Measurements from ENCODE around the gene RNF217. TPM values are rescaled to one million over a fixed set of nuclear protein-coding genes. Genes with fewer than 3 reads are reported as not detected.
A peak's percentile ranks its signal among the peaks of the same experiment; 100 is the strongest.

The RNF217 gene
- total RNA-seq, 1 experiment from 2014 or later: 12.2 TPM

DNA sequence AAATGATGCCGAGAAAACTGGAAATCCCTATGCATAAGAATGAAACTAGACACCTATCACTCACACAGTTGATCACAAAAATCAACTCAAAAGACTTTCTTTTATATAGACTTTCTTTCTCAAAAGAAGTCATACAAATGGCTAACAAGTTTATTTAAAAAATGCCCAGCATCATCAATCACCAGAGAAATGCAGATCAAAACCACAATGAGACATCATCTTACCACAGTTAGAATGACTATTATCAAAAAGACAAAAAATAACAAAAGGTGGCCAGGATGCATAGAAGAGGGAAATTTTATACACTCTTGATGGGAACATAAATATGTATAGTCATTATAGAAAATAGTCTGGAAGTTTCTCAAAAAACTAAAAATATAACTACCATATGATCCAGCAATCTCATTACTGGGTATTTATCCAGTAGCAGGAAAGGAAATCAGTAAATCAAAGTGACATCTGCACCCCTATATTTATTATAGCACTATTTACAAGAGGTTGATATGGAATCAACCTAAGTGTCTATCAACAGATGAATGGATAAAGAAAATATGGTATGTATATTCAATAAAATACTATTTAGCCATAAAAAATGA, 3.4 kb upstream of the RNF217 start:
- DNase-seq (ENCODE audit: low spot score): no peak
- ChIA-PET CTCF (no interaction called here), POLR2A (no interaction called here)
- no peak for ATAC-seq
- Mint-ChIP-seq H3K27ac (no peak overlapping the region), H3K9me3 (no peaks in the 10 kb centered on the region), H3K27me3 (ENCODE audit: low read depth) (peaks cover 13% of the 10 kb centered on the region), H3K36me3 (no peaks in the 10 kb centered on the region), H3K4me1 (peaks cover 19% of the 10 kb centered on the region), H3K4me3 (no peak overlapping the region)
- TF ChIP-seq PRRX2 (CRISPR knock-in tag; IDR thresholded peaks at IDR 0.05) (no peak), GTF2I (CRISPR knock-in tag; conservative IDR thresholded peaks at IDR 0.05) (no peak), RELA (CRISPR knock-in tag; IDR thresholded peaks at IDR 0.05; ENCODE audit: borderline replicate concordance) (no peak), NFE2L1 (CRISPR knock-in tag; IDR thresholded peaks at IDR 0.05) (no peak), SMAD4 (CRISPR knock-in tag; IDR thresholded peaks at IDR 0.05) (no peak), KAT7 (CRISPR knock-in tag; IDR thresholded peaks at IDR 0.05; ENCODE audit: borderline replicate concordance) (no peak), JUN (CRISPR knock-in tag; IDR thresholded peaks at IDR 0.05) (no peak)
- TF ChIP-seq, protein P1, sequence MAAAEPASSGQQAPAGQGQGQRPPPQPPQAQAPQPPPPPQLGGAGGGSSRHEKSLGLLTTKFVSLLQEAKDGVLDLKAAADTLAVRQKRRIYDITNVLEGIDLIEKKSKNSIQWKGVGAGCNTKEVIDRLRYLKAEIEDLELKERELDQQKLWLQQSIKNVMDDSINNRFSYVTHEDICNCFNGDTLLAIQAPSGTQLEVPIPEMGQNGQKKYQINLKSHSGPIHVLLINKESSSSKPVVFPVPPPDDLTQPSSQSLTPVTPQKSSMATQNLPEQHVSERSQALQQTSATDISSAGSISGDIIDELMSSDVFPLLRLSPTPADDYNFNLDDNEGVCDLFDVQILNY (CRISPR knock-in tag; IDR thresholded peaks at IDR 0.05): no peak
- TF ChIP-seq, protein P2, sequence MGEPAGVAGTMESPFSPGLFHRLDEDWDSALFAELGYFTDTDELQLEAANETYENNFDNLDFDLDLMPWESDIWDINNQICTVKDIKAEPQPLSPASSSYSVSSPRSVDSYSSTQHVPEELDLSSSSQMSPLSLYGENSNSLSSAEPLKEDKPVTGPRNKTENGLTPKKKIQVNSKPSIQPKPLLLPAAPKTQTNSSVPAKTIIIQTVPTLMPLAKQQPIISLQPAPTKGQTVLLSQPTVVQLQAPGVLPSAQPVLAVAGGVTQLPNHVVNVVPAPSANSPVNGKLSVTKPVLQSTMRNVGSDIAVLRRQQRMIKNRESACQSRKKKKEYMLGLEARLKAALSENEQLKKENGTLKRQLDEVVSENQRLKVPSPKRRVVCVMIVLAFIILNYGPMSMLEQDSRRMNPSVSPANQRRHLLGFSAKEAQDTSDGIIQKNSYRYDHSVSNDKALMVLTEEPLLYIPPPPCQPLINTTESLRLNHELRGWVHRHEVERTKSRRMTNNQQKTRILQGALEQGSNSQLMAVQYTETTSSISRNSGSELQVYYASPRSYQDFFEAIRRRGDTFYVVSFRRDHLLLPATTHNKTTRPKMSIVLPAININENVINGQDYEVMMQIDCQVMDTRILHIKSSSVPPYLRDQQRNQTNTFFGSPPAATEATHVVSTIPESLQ (CRISPR knock-in tag; IDR thresholded peaks at IDR 0.05): no peak
- TF ChIP-seq, protein P3, sequence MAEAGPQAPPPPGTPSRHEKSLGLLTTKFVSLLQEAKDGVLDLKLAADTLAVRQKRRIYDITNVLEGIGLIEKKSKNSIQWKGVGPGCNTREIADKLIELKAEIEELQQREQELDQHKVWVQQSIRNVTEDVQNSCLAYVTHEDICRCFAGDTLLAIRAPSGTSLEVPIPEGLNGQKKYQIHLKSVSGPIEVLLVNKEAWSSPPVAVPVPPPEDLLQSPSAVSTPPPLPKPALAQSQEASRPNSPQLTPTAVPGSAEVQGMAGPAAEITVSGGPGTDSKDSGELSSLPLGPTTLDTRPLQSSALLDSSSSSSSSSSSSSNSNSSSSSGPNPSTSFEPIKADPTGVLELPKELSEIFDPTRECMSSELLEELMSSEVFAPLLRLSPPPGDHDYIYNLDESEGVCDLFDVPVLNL (CRISPR knock-in tag; IDR thresholded peaks at IDR 0.05; ENCODE audit: borderline replicate concordance, low read depth): no peak
- TF ChIP-seq, protein P4, sequence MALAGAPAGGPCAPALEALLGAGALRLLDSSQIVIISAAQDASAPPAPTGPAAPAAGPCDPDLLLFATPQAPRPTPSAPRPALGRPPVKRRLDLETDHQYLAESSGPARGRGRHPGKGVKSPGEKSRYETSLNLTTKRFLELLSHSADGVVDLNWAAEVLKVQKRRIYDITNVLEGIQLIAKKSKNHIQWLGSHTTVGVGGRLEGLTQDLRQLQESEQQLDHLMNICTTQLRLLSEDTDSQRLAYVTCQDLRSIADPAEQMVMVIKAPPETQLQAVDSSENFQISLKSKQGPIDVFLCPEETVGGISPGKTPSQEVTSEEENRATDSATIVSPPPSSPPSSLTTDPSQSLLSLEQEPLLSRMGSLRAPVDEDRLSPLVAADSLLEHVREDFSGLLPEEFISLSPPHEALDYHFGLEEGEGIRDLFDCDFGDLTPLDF (CRISPR knock-in tag; IDR thresholded peaks at IDR 0.05): no peak
- TF ChIP-seq, protein P5, sequence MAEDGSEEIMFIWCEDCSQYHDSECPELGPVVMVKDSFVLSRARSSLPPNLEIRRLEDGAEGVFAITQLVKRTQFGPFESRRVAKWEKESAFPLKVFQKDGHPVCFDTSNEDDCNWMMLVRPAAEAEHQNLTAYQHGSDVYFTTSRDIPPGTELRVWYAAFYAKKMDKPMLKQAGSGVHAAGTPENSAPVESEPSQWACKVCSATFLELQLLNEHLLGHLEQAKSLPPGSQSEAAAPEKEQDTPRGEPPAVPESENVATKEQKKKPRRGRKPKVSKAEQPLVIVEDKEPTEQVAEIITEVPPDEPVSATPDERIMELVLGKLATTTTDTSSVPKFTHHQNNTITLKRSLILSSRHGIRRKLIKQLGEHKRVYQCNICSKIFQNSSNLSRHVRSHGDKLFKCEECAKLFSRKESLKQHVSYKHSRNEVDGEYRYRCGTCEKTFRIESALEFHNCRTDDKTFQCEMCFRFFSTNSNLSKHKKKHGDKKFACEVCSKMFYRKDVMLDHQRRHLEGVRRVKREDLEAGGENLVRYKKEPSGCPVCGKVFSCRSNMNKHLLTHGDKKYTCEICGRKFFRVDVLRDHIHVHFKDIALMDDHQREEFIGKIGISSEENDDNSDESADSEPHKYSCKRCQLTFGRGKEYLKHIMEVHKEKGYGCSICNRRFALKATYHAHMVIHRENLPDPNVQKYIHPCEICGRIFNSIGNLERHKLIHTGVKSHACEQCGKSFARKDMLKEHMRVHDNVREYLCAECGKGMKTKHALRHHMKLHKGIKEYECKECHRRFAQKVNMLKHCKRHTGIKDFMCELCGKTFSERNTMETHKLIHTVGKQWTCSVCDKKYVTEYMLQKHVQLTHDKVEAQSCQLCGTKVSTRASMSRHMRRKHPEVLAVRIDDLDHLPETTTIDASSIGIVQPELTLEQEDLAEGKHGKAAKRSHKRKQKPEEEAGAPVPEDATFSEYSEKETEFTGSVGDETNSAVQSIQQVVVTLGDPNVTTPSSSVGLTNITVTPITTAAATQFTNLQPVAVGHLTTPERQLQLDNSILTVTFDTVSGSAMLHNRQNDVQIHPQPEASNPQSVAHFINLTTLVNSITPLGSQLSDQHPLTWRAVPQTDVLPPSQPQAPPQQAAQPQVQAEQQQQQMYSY (CRISPR knock-in tag; IDR thresholded peaks at IDR 0.05): no peak

DNA sequence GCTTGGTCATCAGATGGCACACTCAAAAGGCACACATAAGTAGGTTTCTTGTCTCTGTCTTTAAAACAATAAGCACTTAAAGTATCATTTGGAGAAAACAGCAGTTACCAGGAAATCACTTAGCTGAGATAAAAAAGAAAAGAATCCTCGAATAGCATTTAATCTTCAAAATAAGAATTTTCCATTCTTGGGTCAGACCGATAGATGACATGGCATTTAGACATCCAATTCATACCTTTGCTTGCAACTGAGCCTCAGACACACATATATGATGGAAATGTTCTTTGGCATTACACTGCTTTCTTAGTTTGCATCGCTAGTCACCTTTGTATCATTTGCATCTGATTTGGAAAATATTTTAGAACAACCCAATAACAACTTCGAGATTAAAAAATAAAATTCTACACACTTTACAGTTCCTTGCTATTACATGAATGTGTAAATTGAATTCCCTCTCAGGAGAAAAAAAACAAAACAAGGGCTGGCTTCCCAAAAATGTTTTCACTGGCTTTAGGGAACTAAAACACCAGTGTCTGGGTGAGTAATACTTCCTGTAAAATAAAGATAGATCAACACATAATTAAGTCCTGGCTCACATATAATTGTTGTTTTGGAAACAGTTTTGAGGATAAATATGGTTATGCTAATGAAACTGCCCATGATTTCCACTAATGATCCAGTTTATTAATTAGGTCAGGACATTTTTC, 1.3 kb upstream of the RNF217 start:
- DNase-seq (ENCODE audit: low spot score) (no peak), ATAC-seq (no peak)
- H3K9me3 Mint-ChIP-seq: no peaks in the 10 kb centered on the region
- peaks cover 13% of the 10 kb centered on the region for H3K27me3 Mint-ChIP-seq (ENCODE audit: low read depth)
- ChIA-PET CTCF (interaction anchor here (0.6 kb wide), 1 partner anchor 193 kb away, joined by 3 read pairs; the partner anchor contains the start of gene TPD52L1), POLR2A (no interaction called here)
- no peaks in the 10 kb centered on the region for H3K36me3 Mint-ChIP-seq
- H3K4me1 Mint-ChIP-seq: peaks cover 29% of the 10 kb centered on the region
- H3K27ac Mint-ChIP-seq: no peak overlapping the region
- peak overlapping the region; percentile 85 for H3K4me3 Mint-ChIP-seq
- TF ChIP-seq, protein P6, sequence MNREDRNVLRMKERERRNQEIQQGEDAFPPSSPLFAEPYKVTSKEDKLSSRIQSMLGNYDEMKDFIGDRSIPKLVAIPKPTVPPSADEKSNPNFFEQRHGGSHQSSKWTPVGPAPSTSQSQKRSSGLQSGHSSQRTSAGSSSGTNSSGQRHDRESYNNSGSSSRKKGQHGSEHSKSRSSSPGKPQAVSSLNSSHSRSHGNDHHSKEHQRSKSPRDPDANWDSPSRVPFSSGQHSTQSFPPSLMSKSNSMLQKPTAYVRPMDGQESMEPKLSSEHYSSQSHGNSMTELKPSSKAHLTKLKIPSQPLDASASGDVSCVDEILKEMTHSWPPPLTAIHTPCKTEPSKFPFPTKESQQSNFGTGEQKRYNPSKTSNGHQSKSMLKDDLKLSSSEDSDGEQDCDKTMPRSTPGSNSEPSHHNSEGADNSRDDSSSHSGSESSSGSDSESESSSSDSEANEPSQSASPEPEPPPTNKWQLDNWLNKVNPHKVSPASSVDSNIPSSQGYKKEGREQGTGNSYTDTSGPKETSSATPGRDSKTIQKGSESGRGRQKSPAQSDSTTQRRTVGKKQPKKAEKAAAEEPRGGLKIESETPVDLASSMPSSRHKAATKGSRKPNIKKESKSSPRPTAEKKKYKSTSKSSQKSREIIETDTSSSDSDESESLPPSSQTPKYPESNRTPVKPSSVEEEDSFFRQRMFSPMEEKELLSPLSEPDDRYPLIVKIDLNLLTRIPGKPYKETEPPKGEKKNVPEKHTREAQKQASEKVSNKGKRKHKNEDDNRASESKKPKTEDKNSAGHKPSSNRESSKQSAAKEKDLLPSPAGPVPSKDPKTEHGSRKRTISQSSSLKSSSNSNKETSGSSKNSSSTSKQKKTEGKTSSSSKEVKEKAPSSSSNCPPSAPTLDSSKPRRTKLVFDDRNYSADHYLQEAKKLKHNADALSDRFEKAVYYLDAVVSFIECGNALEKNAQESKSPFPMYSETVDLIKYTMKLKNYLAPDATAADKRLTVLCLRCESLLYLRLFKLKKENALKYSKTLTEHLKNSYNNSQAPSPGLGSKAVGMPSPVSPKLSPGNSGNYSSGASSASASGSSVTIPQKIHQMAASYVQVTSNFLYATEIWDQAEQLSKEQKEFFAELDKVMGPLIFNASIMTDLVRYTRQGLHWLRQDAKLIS (CRISPR knock-in tag; IDR thresholded peaks at IDR 0.05; ENCODE audit: borderline replicate concordance): no peak
- TF ChIP-seq JUN (CRISPR knock-in tag; IDR thresholded peaks at IDR 0.05) (no peak), ZNF396 (CRISPR knock-in tag; IDR thresholded peaks at IDR 0.05; ENCODE audit: borderline replicate concordance) (no peak)
- TF ChIP-seq, protein P7, sequence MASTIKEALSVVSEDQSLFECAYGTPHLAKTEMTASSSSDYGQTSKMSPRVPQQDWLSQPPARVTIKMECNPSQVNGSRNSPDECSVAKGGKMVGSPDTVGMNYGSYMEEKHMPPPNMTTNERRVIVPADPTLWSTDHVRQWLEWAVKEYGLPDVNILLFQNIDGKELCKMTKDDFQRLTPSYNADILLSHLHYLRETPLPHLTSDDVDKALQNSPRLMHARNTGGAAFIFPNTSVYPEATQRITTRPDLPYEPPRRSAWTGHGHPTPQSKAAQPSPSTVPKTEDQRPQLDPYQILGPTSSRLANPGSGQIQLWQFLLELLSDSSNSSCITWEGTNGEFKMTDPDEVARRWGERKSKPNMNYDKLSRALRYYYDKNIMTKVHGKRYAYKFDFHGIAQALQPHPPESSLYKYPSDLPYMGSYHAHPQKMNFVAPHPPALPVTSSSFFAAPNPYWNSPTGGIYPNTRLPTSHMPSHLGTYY (CRISPR knock-in tag; IDR thresholded peaks at IDR 0.05): no peak
- TF ChIP-seq, protein P8, sequence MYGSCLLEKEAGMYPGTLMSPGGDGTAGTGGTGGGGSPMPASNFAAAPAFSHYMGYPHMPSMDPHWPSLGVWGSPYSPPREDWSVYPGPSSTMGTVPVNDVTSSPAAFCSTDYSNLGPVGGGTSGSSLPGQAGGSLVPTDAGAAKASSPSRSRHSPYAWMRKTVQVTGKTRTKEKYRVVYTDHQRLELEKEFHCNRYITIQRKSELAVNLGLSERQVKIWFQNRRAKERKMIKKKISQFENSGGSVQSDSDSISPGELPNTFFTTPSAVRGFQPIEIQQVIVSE (CRISPR knock-in tag; IDR thresholded peaks at IDR 0.05; ENCODE audit: borderline replicate concordance): no peak

Measured in WTC11 (cell line).